Naive thymus-derived CD8-positive, alpha-beta T cell (primary cell): ENCODE results near the gene TBC1D8. TPM values are rescaled to one million over a fixed set of nuclear protein-coding genes. Genes with fewer than 3 reads are reported as not detected.

Experiments
- ATAC-seq, 2 donors: fragments of 150-1000 bp; cut with Tn5 transposase in 1 of 2; sonication (Bioruptor Pico), chemical (Tn5 transposase) in 1 of 2; 1 replicate in 1 of 2; 2 replicates in 1 of 2; pipeline ENCODE4 v1.10.0; 2021; ENCODE audit warnings: mild to moderate bottlenecking in 2 of 2, moderate library complexity in 2 of 2
- POLR2A ChIA-PET: fragments of 350-600 bp; sonication (Branson Sonifier 250); formaldehyde crosslinking; loops from one replicate; lab custom pipeline; 2021; ENCODE audit warnings: antibody characterized with exemption; lab: Charles Lee
- DNase-seq, 10 donors: peaks; one replicate each; pipeline versions ENCODE4 v3.0.0 to v3.0.0-alpha.2; 2020 to 2022
- H3K27ac Mint-ChIP-seq, 10 donors: one replicate each; pipeline ENCODE4 v1.8.0; 2020 to 2022; ENCODE audit warnings: mild to moderate bottlenecking in 10 of 10, mixed read lengths in 10 of 10, moderate library complexity in 4 of 10, inconsistent platforms in 1 of 10
- H3K27me3 Mint-ChIP-seq, 5 donors: one replicate each; pipeline ENCODE4 v1.8.0; 2021 to 2022; ENCODE audit warnings: mixed read lengths in 5 of 5
- H3K36me3 Mint-ChIP-seq, 3 donors: one replicate each; pipeline ENCODE4 v1.8.0; 2020 to 2022; ENCODE audit warnings: mixed read lengths in 3 of 3, mild to moderate bottlenecking in 2 of 3, inconsistent platforms in 1 of 3
- H3K4me1 Mint-ChIP-seq, 4 donors: one replicate each; pipeline ENCODE4 v1.8.0; 2021 to 2022; ENCODE audit warnings: mixed read lengths in 4 of 4
- H3K4me3 Mint-ChIP-seq, 10 donors: one replicate each; pipeline ENCODE4 v1.8.0; 2020 to 2022; ENCODE audit warnings: mild to moderate bottlenecking in 10 of 10, mixed read lengths in 10 of 10, moderate library complexity in 6 of 10, inconsistent platforms in 1 of 10
- H3K9me3 Mint-ChIP-seq, 9 donors: one replicate each; pipeline ENCODE4 v1.8.0; 2020 to 2022; ENCODE audit warnings: mixed read lengths in 9 of 9, mild to moderate bottlenecking in 3 of 9, inconsistent platforms in 1 of 9, moderate library complexity in 1 of 9
- polyA plus RNA-seq, 3 donors: library from polyadenylated mRNA; unstranded; fragments of 300-500 nt; fragmentation: Illumina TruSeq; gene quantifications; one replicate each; pipeline ENCODE4 v1.2.3, GENCODE V29; 2021
- total RNA-seq, 8 experiments: library from RNA in 2 of 8; stranded (reverse) in 2 of 8; gene quantifications; one replicate each; pipeline ENCODE4 v1.2.3 and lab custom pipeline; 2021 to 2026

Gene TBC1D8
- total and polyA plus RNA-seq, 5 experiments from 2014 or later = 0.20 to 2.6 (median 0.66) TPM

GRCh38 chr2:101018934-101019333, 132.2 kb downstream of the TBC1D8 start:
- Mint-ChIP-seq H3K27ac (peak overlapping the region in 2 of 10 donors; percentile 21), H3K9me3 (no peaks in the 10 kb centered on the region), H3K27me3 (no peaks in the 10 kb centered on the region), H3K4me1 (peaks cover 0 to 3% (median 0%) of the 10 kb centered on the region in 4 donors), H3K4me3 (no peak overlapping the region), H3K36me3 (peaks cover 0 to 32% (median 4%) of the 10 kb centered on the region in 3 donors)
- POLR2A ChIA-PET = no interaction called here
- DNase-seq (no peak), ATAC-seq (no peak)

- DNase-seq (no peak), ATAC-seq (no peak)
- peaks cover 0 to 40% (median 4%) of the 10 kb centered on the region in 3 donors for H3K36me3 Mint-ChIP-seq
- no peaks in the 10 kb centered on the region for H3K9me3 Mint-ChIP-seq
- no peaks in the 10 kb centered on the region for H3K27me3 Mint-ChIP-seq
- POLR2A ChIA-PET = no interaction called here
- no peak overlapping the region for H3K27ac Mint-ChIP-seq
- no peak overlapping the region for H3K4me3 Mint-ChIP-seq
- peaks cover 2 to 8% (median 6%) of the 10 kb centered on the region in 4 donors for H3K4me1 Mint-ChIP-seq
Observed at GRCh38 chr2:101017371-101017770, 133.8 kb downstream of the TBC1D8 start.

- POLR2A ChIA-PET = no interaction called here
- H3K27ac Mint-ChIP-seq = peak overlapping the region in 2 of 10 donors; percentile 41 to 56
- H3K4me1 Mint-ChIP-seq = peaks cover 5 to 10% (median 9%) of the 10 kb centered on the region in 4 donors
- no peak overlapping the region for H3K4me3 Mint-ChIP-seq
- no peaks in the 10 kb centered on the region for H3K9me3 Mint-ChIP-seq
- DNase-seq (no peak), ATAC-seq (no peak)
- peaks cover 0 to 47% (median 0%) of the 10 kb centered on the region in 3 donors for H3K36me3 Mint-ChIP-seq
- H3K27me3 Mint-ChIP-seq = no peaks in the 10 kb centered on the region
Observed at GRCh38 chr2:101014264-101014857, 136.8 kb downstream of the TBC1D8 start.

GRCh38 chr2:101012706-101013181, 138.4 kb downstream of the TBC1D8 start:
- H3K36me3 Mint-ChIP-seq = peaks cover 3 to 52% (median 4%) of the 10 kb centered on the region in 3 donors
- ATAC-seq (no peak), DNase-seq (peak in 6 of 10 donors; percentile 22 to 66 (median 43))
- peak overlapping the region in 5 of 10 donors; percentile 20 to 78 (median 36) for H3K27ac Mint-ChIP-seq
- POLR2A ChIA-PET = interaction anchor here (0.7 to 1.6 kb wide), 2 partner anchors 11 to 192 kb away, joined by 5 to 7 read pairs; partner anchors contain the start of gene RPL31
- H3K9me3 Mint-ChIP-seq = no peaks in the 10 kb centered on the region
- H3K4me3 Mint-ChIP-seq = no peak overlapping the region
- no peaks in the 10 kb centered on the region for H3K27me3 Mint-ChIP-seq
- peaks cover 7 to 22% (median 12%) of the 10 kb centered on the region in 4 donors for H3K4me1 Mint-ChIP-seq

- POLR2A ChIA-PET = interaction anchor here (0.7 to 1.6 kb wide), 2 partner anchors 10 to 193 kb away, joined by 5 to 7 read pairs; partner anchors contain the start of gene RPL31
- Mint-ChIP-seq H3K27ac (peak overlapping the region in 3 of 10 donors; percentile 20 to 43 (median 40)), H3K4me3 (no peak overlapping the region), H3K4me1 (peaks cover 7 to 22% (median 16%) of the 10 kb centered on the region in 4 donors), H3K9me3 (no peaks in the 10 kb centered on the region), H3K36me3 (peaks cover 3 to 57% (median 5%) of the 10 kb centered on the region in 3 donors), H3K27me3 (no peaks in the 10 kb centered on the region)
- DNase-seq = no peak
- ATAC-seq = no peak
Observed at GRCh38 chr2:101012054-101012705, 139.0 kb downstream of the TBC1D8 start.

GRCh38 chr2:101011152-101011551, 140.0 kb downstream of the TBC1D8 start:
- H3K4me1 Mint-ChIP-seq = peaks cover 7 to 24% (median 19%) of the 10 kb centered on the region in 4 donors
- no peaks in the 10 kb centered on the region for H3K9me3 Mint-ChIP-seq
- H3K4me3 Mint-ChIP-seq = no peak overlapping the region
- peaks cover 3 to 67% (median 6%) of the 10 kb centered on the region in 3 donors for H3K36me3 Mint-ChIP-seq
- H3K27me3 Mint-ChIP-seq = no peaks in the 10 kb centered on the region
- DNase-seq (no peak), ATAC-seq (no peak)
- POLR2A ChIA-PET = no interaction called here
- peak overlapping the region in 3 of 10 donors; percentile 3 to 84 (median 52) for H3K27ac Mint-ChIP-seq

GRCh38 chr2:101007415-101008345, 143.5 kb downstream of the TBC1D8 start:
- Mint-ChIP-seq H3K4me1 (peaks cover 28 to 56% (median 52%) of the 10 kb centered on the region in 4 donors), H3K27ac (peak overlapping the region in 9 of 10 donors; percentile 3 to 69 (median 25)), H3K4me3 (no peak overlapping the region), H3K9me3 (no peaks in the 10 kb centered on the region), H3K27me3 (no peaks in the 10 kb centered on the region), H3K36me3 (peaks cover 3 to 88% (median 37%) of the 10 kb centered on the region in 3 donors)
- POLR2A ChIA-PET = interaction anchor here (0.9 kb wide), 1 partner anchor 19 kb away, joined by 3 read pairs; no protein-coding TSS in a partner anchor
- no peak for DNase-seq
- no peak for ATAC-seq

GRCh38 chr2:101006065-101006715, 145.0 kb downstream of the TBC1D8 start:
- POLR2A ChIA-PET = interaction anchor here (0.5 to 0.6 kb wide), 2 partner anchors 175 to 328 kb away, joined by 4 to 5 read pairs; no protein-coding TSS in a partner anchor

GRCh38 chr2:101004620-101005325, 146.4 kb downstream of the TBC1D8 start:
- no peaks in the 10 kb centered on the region for H3K9me3 Mint-ChIP-seq
- H3K36me3 Mint-ChIP-seq = peaks cover 3 to 71% (median 37%) of the 10 kb centered on the region in 3 donors
- peaks cover 27 to 60% (median 59%) of the 10 kb centered on the region in 4 donors for H3K4me1 Mint-ChIP-seq
- POLR2A ChIA-PET = no interaction called here
- H3K27ac Mint-ChIP-seq = peak overlapping the region; percentile 65 to 99 (median 94)
- DNase-seq = no peak
- no peaks in the 10 kb centered on the region for H3K27me3 Mint-ChIP-seq
- no peak for ATAC-seq
- H3K4me3 Mint-ChIP-seq = peak overlapping the region in 9 of 10 donors; percentile 1 to 97 (median 82)

More at GRCh38 chr2:101006065-101006715, 145.0 kb downstream of the TBC1D8 start:
- H3K4me3 Mint-ChIP-seq = peak overlapping the region in 2 of 10 donors; percentile 18 to 24
- DNase-seq = no peak
- ATAC-seq = no peak
- H3K27ac Mint-ChIP-seq = peak overlapping the region in 7 of 10 donors; percentile 27 to 70 (median 56)
- H3K9me3 Mint-ChIP-seq = no peaks in the 10 kb centered on the region
- H3K4me1 Mint-ChIP-seq = peaks cover 30 to 60% (median 57%) of the 10 kb centered on the region in 4 donors
- H3K36me3 Mint-ChIP-seq = peaks cover 3 to 85% (median 37%) of the 10 kb centered on the region in 3 donors
- H3K27me3 Mint-ChIP-seq = no peaks in the 10 kb centered on the region

GRCh38 chr2:101003278-101003775, 147.9 kb downstream of the TBC1D8 start:
- POLR2A ChIA-PET = interaction anchor here (0.6 to 1.0 kb wide), 3 partner anchors 19 to 441 kb away, joined by 3 to 5 read pairs (median 3); partner anchors contain the start of gene PDCL3
- H3K36me3 Mint-ChIP-seq = peaks cover 3 to 57% (median 37%) of the 10 kb centered on the region in 3 donors
- H3K4me3 Mint-ChIP-seq = peak overlapping the region; percentile 82 to 97 (median 94)

More at GRCh38 chr2:101003278-101003775, 147.9 kb downstream of the TBC1D8 start:
- Mint-ChIP-seq H3K27ac (peak overlapping the region; percentile 74 to 99 (median 98)), H3K4me1 (peaks cover 27 to 59% (median 53%) of the 10 kb centered on the region in 4 donors), H3K27me3 (no peaks in the 10 kb centered on the region), H3K9me3 (no peaks in the 10 kb centered on the region)
- DNase-seq (no peak), ATAC-seq (no peak)
